NCI-H146 treated with DMSO at 0.1 percent for 48 hours (cell line): Measurements from ENCODE around the gene PARD6G.
"Not testable (repeated sequence)": the region's sequence is repeated elsewhere in the genome, so short reads cannot be mapped to it uniquely, and the experiment has no call there.

ENCODE experiments used
- DNase-seq: peaks from one replicate; lab custom pipeline; 2025; ENCODE audit not compliant: unreplicated experiment; lab: John Stamatoyannopoulos, UW

PARD6G gene

GRCh38 chr18:80247393-80247841 is at the start of gene PARD6G:
Gene PARD6G, minus strand, starts transcription at chr18:80247514. Its CDS starts 166 bp downstream, at chr18:80247348.
- peak; percentile 69 for DNase-seq

GRCh38 chr18:80262241-80263033 is 15.1 kb upstream of the PARD6G start:
- not testable (repeated sequence) for DNase-seq

DNA sequence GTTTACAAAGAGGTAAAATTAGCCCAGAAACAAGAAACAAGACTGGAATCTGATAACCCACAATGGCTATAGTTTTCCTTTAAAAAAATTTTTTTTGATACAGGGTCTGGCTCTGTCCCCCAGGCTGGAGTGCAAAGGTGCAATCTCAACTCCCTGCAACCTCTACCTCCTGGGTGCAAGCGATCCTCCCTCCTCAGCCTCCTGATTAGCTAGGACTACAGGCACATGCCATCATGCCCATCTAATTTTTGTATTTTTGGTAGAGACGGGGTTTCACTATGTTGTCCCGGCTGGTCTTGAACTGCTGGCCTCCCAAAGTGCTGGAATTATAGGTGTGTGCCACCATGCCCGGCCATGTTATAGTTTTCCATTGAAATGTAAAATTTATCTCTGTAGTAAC is 12.3 kb upstream of the PARD6G start:
- DNase-seq, result no peak

GRCh38 chr18:80258640-80259039 is 11.3 kb upstream of the PARD6G start:
- no peak for DNase-seq

- not testable (repeated sequence) for DNase-seq
Observed at GRCh38 chr18:80257579-80258543, 10.5 kb upstream of the PARD6G start.

- DNase-seq, result no peak
Observed at GRCh38 chr18:80254971-80255500, 7.7 kb upstream of the PARD6G start.

DNA sequence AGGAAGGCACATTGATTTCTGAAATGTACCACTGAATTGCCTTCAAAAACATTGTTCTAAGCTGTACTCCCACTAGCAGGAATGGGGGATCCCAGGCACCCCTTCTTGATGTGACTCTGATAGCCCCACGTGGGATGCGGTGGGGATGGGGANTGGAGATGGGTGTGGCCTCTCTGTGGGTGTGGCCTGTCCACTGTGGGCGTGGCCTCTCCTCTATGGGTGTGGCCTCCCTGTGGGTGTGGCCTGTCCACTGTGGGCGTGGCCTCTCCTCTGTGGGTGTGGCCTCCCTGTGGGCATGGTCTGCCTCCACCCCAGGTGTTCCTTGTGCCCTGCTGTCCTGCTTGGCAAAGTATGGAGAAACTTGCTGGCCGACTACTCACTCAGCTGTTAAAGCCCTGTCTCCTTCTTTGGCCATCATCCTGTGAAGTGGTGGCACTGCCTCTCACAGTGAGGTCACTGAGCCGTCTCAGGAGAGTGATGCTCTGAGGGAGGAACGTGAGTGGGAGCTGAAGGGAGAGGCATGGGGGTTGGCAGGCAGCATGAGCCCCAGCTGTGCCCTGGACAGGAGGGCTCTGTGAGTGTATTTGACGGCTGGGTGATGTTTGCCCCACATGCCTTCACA is 6.7 kb upstream of the PARD6G start:
- no peak for DNase-seq

- DNase-seq, result no peak
Observed at GRCh38 chr18:80253236-80253635, 5.9 kb upstream of the PARD6G start.

- no peak for DNase-seq
Observed at GRCh38 chr18:80252136-80252535, 4.8 kb upstream of the PARD6G start.

DNA sequence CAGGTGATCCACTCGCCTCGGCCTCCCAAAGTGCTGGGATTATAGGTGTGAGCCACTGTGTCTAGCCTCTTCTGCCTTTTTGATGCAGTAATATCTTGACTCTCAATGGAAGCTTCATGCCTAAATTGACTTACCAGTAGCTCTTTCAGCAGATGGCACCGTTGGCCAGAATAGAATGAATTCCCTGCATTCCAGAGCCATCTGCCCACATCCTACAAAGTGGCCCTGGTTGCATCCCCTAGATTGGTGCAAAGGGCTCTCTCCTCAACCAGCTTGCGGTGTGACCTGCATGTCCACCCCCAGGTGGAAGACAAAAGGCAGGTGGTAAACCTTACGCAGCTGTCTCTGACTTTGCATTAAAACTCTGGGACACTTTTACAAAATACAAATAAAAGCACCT is 4.4 kb upstream of the PARD6G start:
- no peak for DNase-seq

- DNase-seq, result no peak
Observed at GRCh38 chr18:80250740-80251364, 3.5 kb upstream of the PARD6G start.

DNA sequence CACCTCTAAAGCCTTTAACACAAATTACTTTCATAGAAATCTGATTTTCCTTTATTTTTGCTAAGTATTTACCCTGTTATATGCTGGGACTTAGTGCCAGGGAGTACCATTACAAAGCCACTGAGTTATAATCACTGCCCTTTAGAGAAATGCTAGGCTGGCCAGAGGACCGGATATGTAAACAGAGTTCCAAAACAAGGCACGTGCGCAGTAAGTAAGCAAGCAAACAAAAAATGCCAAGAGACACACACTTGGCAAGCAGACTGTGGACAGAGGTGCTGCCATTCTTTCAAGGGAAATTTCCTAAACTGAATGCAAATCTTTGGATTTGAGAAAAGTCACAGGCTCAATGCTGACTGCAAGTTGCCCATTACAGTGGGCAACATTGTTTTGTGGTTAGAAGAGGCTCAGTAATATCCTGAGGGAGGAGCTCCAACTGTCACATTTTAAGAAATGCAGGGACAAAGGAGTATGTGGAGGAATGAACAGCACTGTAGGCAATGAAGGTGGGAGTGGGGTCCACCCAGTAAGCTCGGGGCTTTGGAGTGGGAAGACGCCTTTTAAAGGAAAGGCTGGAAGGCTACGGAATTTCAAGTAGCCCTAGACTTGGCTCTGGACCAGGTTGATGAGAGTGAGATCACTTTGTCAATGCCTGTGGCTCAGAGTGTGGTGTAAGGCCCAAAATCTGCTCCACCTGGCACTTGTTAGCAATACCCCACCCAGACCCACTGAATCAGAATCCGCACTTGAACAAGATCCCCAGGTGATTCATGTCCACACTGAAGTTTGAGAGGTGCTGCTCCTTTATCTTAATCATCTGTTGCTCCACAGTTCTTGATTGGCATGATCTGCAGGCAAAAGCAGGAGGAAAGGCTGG is 2.1 kb upstream of the PARD6G start:
- no peak for DNase-seq

GRCh38 chr18:80246445-80247392 is 595 bp downstream of the PARD6G start:
- DNase-seq, result peak; percentile 62

- peak; percentile 24 for DNase-seq
Observed at GRCh38 chr18:80245781-80246444, 1.4 kb downstream of the PARD6G start.

GRCh38 chr18:80244956-80245730 is 2.2 kb downstream of the PARD6G start:
- no peak for DNase-seq

DNA sequence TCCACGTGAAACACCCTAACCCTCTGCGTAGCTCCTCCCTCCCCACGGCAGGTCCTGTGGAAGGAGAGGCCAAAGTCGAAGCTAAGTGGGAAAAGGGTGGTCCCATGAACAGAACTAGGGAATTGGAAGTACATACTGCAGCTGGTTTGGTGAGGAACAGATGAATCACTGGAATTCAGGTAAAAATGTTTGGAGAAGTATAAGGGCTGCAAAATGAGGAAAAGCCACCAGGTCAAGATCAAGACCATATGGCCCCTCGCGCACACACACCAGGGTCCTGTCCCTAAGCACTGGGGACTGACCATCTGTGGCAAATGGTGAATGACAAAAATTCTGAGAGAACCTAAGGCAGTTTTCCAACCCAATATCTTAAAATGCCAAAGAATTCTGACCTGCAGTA is 3.1 kb downstream of the PARD6G start:
- DNase-seq, result no peak

DNA sequence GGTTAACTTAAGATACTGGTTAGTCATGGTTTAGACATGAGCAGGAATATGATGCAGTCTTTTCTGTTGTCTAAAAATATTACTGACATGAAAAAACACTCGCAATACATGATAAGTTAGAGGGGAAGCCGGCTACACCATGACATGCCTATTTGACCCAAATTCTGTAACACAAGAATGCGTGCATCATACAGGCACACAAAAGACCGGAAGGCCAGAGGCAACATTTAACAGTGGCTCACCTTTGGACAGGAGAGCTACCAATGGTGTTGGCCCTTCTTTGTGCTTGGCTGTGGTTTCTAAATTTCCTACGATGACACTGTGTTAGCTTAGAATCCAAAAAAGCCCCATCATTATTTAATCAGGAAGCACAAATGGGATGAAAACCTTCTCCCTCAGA is 4.1 kb downstream of the PARD6G start:
- DNase-seq, result no peak
